Stimulated activated effector memory CD8-positive, alpha-beta T cell treated with anti-CD3 and anti-CD28 coated beads, Interleukin-12 subunit alpha, Interleukin-12 subunit beta, amount 100 ng/mL, for 72 hours (primary cell): ENCODE results near the gene RNF144A.

ENCODE experiments used
- ATAC-seq: fragments of 150-1000 bp; cut with Tn5 transposase; 2 replicates; pipeline ENCODE4 v1.10.0; 2021
- DNase-seq, 2 donors: peaks; one replicate each; pipeline ENCODE4 v3.0.0; 2021 to 2022; ENCODE audit warnings: low spot score in 2 of 2
- H3K27ac Mint-ChIP-seq: one replicate; pipeline ENCODE4 v1.8.0; 2022; ENCODE audit warnings: mild to moderate bottlenecking, mixed read lengths
- H3K36me3 Mint-ChIP-seq: one replicate; pipeline ENCODE4 v1.8.0; 2022; ENCODE audit warnings: mild to moderate bottlenecking, mixed read lengths
- H3K4me1 Mint-ChIP-seq: one replicate; pipeline ENCODE4 v1.8.0; 2022; ENCODE audit warnings: mixed read lengths
- H3K4me3 Mint-ChIP-seq: one replicate; pipeline ENCODE4 v1.8.0; 2022; ENCODE audit warnings: mild to moderate bottlenecking, mixed read lengths
- H3K9me3 Mint-ChIP-seq: one replicate; pipeline ENCODE4 v1.8.0; 2022; ENCODE audit warnings: mixed read lengths

Gene RNF144A

GRCh38 chr2:6919901-6920742, 2.9 kb downstream of the RNF144A start:
- no peaks in the 10 kb centered on the region for H3K9me3 Mint-ChIP-seq
- peaks cover 8% of the 10 kb centered on the region for H3K36me3 Mint-ChIP-seq
- H3K4me3 Mint-ChIP-seq: no peak overlapping the region
- H3K27ac Mint-ChIP-seq: peak overlapping the region; percentile 37
- peak in 1 of 2 donors; percentile 45 for DNase-seq
- peaks cover 68% of the 10 kb centered on the region for H3K4me1 Mint-ChIP-seq
- no peak for ATAC-seq

DNA sequence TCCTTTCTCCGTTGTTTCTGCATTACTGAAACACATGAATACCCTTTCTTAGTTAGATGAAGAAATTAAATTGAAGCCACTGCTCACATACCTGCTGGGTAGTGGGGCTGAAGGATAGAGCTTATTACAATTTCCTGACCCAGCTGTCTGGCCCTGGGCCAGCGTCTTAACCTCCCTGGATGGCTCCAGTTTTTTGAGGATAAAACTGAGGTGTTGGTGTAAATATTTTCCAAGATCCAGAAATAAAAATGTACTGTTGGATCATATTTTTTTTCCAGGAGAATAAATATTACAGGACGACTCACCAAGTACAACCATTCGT, 3.5 kb downstream of the RNF144A start:
- Mint-ChIP-seq H3K4me1 (peaks cover 68% of the 10 kb centered on the region), H3K36me3 (peaks cover 8% of the 10 kb centered on the region), H3K27ac (peak overlapping the region; percentile 37), H3K9me3 (no peaks in the 10 kb centered on the region), H3K4me3 (no peak overlapping the region)
- DNase-seq (no peak), ATAC-seq (no peak)

DNA sequence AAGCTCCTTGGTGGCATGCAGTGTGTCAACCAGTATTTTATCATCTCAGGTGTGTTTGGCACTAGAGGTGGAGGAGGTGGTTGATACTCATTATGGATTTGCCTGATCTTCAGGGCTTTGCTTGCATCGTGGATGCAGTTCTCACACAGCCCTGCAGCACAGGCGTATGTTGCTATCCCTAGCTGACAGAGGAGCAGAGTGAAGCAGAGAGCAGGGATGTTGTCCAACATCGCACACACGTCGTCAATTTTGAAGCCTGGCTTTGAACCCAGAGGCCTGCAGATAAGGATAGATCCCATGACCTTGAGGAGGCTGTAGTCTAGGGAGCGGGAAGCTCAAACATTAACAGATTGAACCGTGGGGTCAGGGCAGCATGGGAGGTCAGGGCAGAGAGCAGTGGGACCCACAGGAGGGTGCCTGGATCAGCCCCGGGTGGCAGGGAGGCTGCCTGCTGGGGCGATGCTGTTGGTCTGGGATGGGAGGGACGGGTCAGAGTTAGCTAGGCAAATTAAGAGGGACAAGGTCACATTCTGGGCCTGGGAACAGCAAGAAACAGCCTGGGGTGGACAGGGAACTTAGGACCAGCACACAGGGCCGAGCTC, 4.2 kb downstream of the RNF144A start:
- H3K4me1 Mint-ChIP-seq: peaks cover 73% of the 10 kb centered on the region
- DNase-seq: peak in 1 of 2 donors; percentile 46
- ATAC-seq: no peak
- H3K4me3 Mint-ChIP-seq: no peak overlapping the region
- H3K27ac Mint-ChIP-seq: peak overlapping the region; percentile 10
- no peaks in the 10 kb centered on the region for H3K9me3 Mint-ChIP-seq
- H3K36me3 Mint-ChIP-seq: peaks cover 8% of the 10 kb centered on the region

- H3K27ac Mint-ChIP-seq: no peak overlapping the region
- no peak overlapping the region for H3K4me3 Mint-ChIP-seq
- ATAC-seq (no peak), DNase-seq (no peak)
- H3K9me3 Mint-ChIP-seq: no peaks in the 10 kb centered on the region
- peaks cover 81% of the 10 kb centered on the region for H3K4me1 Mint-ChIP-seq
- H3K36me3 Mint-ChIP-seq: peaks cover 8% of the 10 kb centered on the region
Observed at GRCh38 chr2:6922201-6922656, 5.0 kb downstream of the RNF144A start.

DNA sequence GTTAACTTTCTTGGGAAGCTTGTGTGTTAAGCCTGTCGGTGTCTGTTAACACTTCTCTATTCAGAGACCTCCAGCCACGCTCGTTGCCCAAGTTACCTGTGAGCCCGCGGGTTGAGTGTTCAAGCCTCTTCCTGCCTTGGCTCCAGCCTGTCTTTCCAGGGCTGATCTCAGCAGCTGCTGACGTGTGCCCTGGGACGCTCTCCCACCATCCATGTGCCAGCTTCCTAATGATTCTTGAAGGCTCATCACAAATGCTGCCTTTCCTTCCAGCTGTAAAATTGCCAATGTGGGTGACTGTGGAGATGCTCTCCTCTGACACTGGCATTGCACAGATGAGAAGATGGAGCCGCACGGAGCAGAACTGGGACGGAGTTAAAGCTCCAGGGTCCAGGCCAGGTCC, 6.1 kb downstream of the RNF144A start:
- peaks cover 87% of the 10 kb centered on the region for H3K4me1 Mint-ChIP-seq
- H3K27ac Mint-ChIP-seq: peak overlapping the region; percentile 68
- DNase-seq (no peak), ATAC-seq (no peak)
- no peak overlapping the region for H3K4me3 Mint-ChIP-seq
- peaks cover 2% of the 10 kb centered on the region for H3K9me3 Mint-ChIP-seq
- peaks cover 8% of the 10 kb centered on the region for H3K36me3 Mint-ChIP-seq

DNA sequence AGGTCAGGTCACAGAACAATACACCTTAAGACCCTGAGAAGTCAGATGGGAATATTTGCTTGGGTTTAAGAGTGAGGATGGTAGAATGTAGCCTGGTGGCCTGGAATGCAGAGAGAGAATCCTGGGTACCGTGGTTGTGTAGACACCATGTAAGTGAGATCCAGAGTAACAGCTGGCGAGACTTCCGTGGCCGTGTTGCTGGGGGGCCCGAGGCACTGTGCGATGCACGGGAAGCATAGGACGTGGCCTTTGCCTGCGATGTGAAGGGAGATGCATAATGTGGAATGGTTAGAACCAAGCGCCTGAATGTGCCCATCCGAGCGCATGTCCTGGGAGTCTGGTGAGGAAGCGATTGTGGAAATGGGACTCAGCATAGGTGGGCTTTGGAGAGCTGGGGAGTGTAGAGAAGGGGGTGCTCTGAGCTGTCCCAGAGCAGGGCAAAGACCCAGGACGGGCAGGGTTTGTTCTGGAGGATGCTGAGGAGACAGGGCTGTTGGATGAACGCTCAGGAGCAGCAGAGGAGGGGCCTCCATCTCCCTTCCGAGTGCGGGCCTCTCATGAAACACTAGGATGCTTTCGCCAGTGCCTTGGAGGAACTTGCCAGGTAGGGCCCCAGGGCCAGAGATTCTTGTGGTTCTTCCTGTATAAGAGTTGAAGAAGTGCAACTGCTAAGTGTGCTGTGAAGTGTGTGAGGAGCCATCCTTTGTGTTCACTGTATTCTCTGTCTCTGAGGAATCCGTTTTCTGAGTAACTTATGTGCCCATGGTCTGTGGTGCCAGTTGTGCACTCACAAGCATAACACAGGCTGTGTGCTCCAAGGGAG, 7.1 kb downstream of the RNF144A start:
- H3K4me3 Mint-ChIP-seq: no peak overlapping the region

GRCh38 chr2:6924924-6925409, 7.8 kb downstream of the RNF144A start:
- DNase-seq (no peak), ATAC-seq (no peak)
- Mint-ChIP-seq H3K9me3 (peaks cover 2% of the 10 kb centered on the region), H3K27ac (peak overlapping the region; percentile 70), H3K4me3 (no peak overlapping the region), H3K36me3 (no peaks in the 10 kb centered on the region), H3K4me1 (peaks cover 88% of the 10 kb centered on the region)

More for the DNA sequence above, 7.1 kb downstream of the RNF144A start:
- Mint-ChIP-seq H3K9me3 (peaks cover 2% of the 10 kb centered on the region), H3K4me1 (peaks cover 88% of the 10 kb centered on the region), H3K27ac (peak overlapping the region; percentile 70), H3K36me3 (no peaks in the 10 kb centered on the region)
- ATAC-seq (no peak), DNase-seq (peak in 1 of 2 donors; percentile 48)

DNA sequence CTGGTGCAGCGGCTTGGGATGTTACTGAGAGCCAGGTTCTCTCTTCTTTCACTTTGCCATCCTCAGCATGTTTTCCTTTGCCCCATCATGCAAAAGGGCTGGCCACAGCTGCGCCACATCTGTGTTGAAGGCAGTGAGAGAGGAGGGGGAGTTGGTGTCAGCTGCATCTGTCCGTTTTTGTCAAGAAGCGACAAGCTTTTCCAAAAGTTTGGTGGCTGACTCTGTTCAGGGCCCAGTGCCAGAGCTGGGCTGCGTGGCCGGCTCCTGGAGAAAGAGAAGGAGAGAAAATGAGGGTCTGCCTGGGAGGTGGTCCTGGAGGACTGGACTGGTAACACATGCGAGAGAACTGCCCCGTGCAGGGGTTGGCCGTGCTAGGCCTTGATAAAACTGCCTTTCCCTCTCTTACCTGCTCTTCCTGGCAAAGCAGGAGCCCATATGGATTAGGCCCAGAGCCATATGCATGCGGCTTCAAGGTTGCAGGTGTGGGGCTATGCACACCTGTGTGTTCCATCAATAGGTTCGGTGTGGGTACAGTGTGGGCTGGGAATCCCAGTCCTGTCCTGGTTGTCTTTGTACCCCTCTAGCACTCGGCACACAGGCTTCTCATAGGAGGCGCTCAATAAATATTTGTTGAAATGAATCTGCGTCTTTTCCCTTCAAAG, 9.0 kb downstream of the RNF144A start:
- peak; percentile 4 for ATAC-seq
- no peak for DNase-seq
- H3K9me3 Mint-ChIP-seq: peaks cover 2% of the 10 kb centered on the region
- H3K36me3 Mint-ChIP-seq: no peaks in the 10 kb centered on the region
- peak overlapping the region; percentile 41 for H3K27ac Mint-ChIP-seq
- peaks cover 79% of the 10 kb centered on the region for H3K4me1 Mint-ChIP-seq
- no peak overlapping the region for H3K4me3 Mint-ChIP-seq

GRCh38 chr2:6927186-6927585, 10.0 kb downstream of the RNF144A start:
- Mint-ChIP-seq H3K36me3 (no peaks in the 10 kb centered on the region), H3K27ac (no peak overlapping the region), H3K4me1 (peaks cover 75% of the 10 kb centered on the region)

DNA sequence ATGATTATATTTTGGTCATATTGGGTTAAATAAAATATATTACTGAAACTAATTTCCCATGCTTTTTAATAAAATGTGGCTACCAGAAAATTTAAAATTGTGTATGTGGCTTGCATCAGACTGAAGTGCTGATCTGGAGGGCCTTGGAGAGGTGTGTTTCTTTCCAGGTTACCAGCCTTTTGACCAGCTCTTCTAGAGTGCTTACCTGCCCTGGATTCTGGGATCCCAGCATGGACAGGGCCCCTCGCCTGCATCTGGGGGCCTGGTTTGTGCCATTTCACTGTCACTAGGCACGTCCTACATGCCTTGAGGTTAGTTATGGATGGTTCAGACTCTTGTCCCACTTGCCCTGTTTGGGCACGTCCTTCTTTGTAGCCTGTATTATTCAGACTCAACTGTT, 10.5 kb downstream of the RNF144A start:
- H3K36me3 Mint-ChIP-seq: no peaks in the 10 kb centered on the region
- peaks cover 73% of the 10 kb centered on the region for H3K4me1 Mint-ChIP-seq

More at GRCh38 chr2:6927186-6927585, 10.0 kb downstream of the RNF144A start:
- no peak for ATAC-seq
- DNase-seq: no peak
- Mint-ChIP-seq H3K4me3 (no peak overlapping the region), H3K9me3 (peaks cover 2% of the 10 kb centered on the region)

DNA sequence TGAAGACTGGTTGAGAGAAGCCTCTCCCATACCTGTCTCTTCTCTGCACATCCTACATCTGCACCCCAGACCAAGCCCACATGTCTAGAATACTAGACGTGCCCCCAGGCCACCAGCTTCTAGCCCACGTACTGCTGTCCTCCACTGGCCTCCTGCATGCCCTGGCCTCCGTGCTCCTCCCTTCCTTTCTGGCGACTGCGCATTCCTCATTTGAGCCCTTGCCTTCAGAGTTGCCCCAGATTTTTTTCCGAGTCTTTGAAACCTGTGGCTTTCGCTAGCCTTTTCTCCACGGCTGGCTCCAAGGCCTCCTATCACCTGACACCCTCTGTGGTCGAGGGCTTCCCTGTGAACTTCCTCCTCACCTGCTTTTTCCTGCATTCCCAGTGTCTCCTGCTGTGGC, 11.2 kb downstream of the RNF144A start:
- H3K4me1 Mint-ChIP-seq: peaks cover 72% of the 10 kb centered on the region
- no peaks in the 10 kb centered on the region for H3K36me3 Mint-ChIP-seq
- H3K27ac Mint-ChIP-seq: no peak overlapping the region

More for the DNA sequence above, 10.5 kb downstream of the RNF144A start:
- peaks cover 2% of the 10 kb centered on the region for H3K9me3 Mint-ChIP-seq
- DNase-seq (no peak), ATAC-seq (no peak)
- H3K4me3 Mint-ChIP-seq: no peak overlapping the region
- H3K27ac Mint-ChIP-seq: no peak overlapping the region

GRCh38 chr2:6929196-6929819, 12.1 kb downstream of the RNF144A start:
- H3K9me3 Mint-ChIP-seq: peaks cover 2% of the 10 kb centered on the region
- no peak overlapping the region for H3K4me3 Mint-ChIP-seq
- peaks cover 69% of the 10 kb centered on the region for H3K4me1 Mint-ChIP-seq
- ATAC-seq (peak; percentile 37), DNase-seq (no peak)
- H3K27ac Mint-ChIP-seq: no peak overlapping the region
- no peaks in the 10 kb centered on the region for H3K36me3 Mint-ChIP-seq

More for the DNA sequence above, 11.2 kb downstream of the RNF144A start:
- no peak for ATAC-seq
- Mint-ChIP-seq H3K9me3 (peaks cover 2% of the 10 kb centered on the region), H3K4me3 (no peak overlapping the region)
- no peak for DNase-seq

DNA sequence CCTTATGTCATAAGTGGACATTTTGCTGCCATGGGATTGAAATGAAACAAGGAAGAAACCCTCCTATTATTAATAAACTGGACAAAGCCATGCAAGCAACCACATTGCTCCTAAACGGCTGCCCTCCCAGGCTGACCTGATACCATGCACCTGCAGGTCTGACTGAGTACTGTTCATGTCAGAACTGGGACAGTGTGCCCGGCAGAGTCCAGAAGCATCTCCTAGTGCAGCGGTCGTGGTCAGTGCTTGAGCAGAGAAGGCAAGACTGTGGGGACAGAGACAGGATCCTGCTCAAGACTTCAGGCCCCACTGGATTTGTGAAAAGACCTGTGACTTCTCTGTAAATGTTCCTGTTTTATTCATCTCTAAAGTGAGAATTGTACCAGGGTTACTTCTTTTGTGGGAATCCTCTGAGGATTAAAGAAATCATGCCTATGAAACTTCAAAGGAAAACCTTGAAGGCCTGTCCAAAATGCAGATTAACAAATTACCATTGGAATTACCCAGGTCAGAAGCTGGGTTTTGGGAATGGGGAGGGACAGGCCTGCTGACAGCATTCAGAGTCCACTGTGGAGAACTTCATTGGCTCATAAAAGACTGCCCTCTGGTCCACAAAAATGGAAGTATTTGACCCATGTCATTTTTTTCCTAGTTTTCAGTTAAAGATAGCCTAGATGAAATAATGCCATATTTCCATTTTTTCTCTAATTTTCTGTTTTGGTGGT, 13.9 kb downstream of the RNF144A start:
- H3K4me1 Mint-ChIP-seq: peaks cover 65% of the 10 kb centered on the region
- peaks cover 2% of the 10 kb centered on the region for H3K9me3 Mint-ChIP-seq
- H3K4me3 Mint-ChIP-seq: no peak overlapping the region
- ATAC-seq (no peak), DNase-seq (no peak)
- H3K36me3 Mint-ChIP-seq: no peaks in the 10 kb centered on the region
- no peak overlapping the region for H3K27ac Mint-ChIP-seq

DNA sequence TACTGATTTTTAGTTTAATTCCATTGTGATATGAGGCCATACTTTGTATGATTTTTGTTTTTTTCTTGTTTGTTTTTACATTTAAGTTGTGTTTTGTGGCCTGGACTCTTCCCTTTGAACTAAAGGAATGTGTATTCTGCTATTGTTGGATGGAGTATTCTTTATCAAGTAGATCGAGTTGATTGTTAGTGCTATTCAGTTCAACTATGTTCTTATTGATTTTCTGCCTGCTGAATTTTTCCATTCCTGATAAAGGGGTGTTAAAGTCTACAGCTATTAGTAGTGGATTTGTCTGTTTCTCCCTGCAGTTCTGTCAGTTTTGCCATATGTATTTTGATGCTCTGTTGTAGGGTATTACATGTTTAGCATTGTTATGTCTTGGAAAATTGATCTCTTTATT, 14.5 kb downstream of the RNF144A start:
- Mint-ChIP-seq H3K4me1 (peaks cover 62% of the 10 kb centered on the region), H3K36me3 (no peaks in the 10 kb centered on the region), H3K9me3 (peaks cover 2% of the 10 kb centered on the region), H3K4me3 (no peak overlapping the region), H3K27ac (no peak overlapping the region)
- ATAC-seq: no peak
- DNase-seq: no peak
